ENCODE results near the gene COL16A1.

COL16A1 gene

DNA sequence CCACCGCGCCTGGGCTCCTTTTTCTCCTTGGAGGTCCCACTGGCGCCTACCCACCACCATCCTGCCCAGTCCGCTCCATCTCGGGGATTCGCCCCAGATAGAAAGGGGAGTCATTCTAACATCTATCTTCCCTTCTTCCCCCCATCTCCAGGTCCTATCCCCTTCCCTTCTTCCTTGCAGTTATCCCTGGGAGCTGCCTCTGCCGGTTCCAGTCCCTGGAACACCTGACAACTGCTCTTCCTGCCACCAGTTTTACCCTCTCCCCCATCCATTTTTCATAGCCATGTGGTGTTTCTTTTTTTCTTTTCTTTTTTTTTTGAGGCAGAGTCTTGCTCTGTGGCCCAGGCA lies 12.0 kb upstream of the COL16A1 start:
- ChIA-PET POLR2A (interaction anchor here (0.7 to 7.4 kb wide), 4 partner anchors 9 to 71 kb away, joined by 3 to 101 read pairs (median 4); partner anchors contain the start of genes COL16A1 and PEF1), CTCF (interaction anchor here (0.7 to 8.6 kb wide), 38 partner anchors 9 to 289 kb away, joined by 3 to 117 read pairs (median 6); partner anchors contain the start of genes COL16A1, PEF1 and PTP4A2)
- H3K4me3 ChIP-seq (ENCODE audit: low read depth, low read length), result peak overlapping the region; percentile 21; the same call in 1 of the 2 replicates
- DNase-seq (ENCODE audit: low read depth, low spot score), result no peak
- TF ChIP-seq, protein P1, sequence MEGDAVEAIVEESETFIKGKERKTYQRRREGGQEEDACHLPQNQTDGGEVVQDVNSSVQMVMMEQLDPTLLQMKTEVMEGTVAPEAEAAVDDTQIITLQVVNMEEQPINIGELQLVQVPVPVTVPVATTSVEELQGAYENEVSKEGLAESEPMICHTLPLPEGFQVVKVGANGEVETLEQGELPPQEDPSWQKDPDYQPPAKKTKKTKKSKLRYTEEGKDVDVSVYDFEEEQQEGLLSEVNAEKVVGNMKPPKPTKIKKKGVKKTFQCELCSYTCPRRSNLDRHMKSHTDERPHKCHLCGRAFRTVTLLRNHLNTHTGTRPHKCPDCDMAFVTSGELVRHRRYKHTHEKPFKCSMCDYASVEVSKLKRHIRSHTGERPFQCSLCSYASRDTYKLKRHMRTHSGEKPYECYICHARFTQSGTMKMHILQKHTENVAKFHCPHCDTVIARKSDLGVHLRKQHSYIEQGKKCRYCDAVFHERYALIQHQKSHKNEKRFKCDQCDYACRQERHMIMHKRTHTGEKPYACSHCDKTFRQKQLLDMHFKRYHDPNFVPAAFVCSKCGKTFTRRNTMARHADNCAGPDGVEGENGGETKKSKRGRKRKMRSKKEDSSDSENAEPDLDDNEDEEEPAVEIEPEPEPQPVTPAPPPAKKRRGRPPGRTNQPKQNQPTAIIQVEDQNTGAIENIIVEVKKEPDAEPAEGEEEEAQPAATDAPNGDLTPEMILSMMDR (IDR thresholded peaks at IDR 0.05; ENCODE audit: insufficient read depth, low read length, missing control alignments), result no peak

DNA sequence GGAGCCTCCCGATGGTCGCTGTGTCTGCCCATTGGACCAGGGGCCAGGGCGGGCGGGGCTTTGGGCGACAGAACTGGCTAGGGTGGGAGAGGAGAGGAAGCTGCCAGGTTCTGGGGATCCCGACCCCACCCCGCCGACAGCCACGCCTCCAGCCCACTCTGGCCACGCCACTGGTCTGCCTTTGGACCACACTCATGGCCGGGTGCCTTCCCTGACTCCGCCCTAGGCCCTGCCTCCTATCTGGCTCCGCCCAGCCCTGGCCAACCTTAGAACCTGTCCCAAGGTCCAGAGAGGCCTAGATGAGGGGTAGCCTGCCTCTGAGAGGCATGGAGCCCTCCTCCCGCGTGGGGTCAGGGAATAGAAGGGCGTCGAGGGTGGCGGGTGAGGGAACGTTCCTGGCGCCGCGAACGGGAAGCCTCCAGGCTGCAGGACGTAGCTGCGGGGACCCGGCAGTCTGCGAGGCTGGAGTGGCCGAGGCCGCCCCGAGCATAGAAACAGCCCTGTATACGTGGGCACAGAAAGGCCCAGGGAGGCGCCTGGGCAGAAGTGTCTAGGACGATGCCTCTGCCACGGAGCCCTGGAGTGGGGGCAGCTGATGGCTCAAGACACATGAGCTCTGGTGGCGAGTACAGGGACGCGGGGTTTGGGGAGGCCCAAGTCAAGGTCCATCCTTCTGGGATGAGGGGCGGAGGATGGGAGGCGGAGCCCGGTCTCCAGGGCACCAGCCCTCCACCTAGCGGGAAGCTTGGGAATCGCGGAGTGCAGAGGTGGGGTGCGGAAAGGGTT lies 11.5 kb upstream of the COL16A1 start:
- ChIA-PET CTCF (interaction anchor here (0.5 to 8.6 kb wide), 39 partner anchors 8 to 290 kb away, joined by 3 to 117 read pairs (median 6); partner anchors contain the start of genes COL16A1, PEF1 and PTP4A2), POLR2A (interaction anchor here (0.7 to 7.4 kb wide), 4 partner anchors 10 to 70 kb away, joined by 3 to 101 read pairs (median 4); partner anchors contain the start of genes COL16A1 and PEF1)
- no peak for DNase-seq (ENCODE audit: low read depth, low spot score)
- H3K4me3 ChIP-seq (ENCODE audit: low read depth, low read length), result peak overlapping the region; percentile 45
- TF ChIP-seq, protein P1 (IDR thresholded peaks at IDR 0.05; ENCODE audit: insufficient read depth, low read length, missing control alignments), result peak; percentile 92

DNA sequence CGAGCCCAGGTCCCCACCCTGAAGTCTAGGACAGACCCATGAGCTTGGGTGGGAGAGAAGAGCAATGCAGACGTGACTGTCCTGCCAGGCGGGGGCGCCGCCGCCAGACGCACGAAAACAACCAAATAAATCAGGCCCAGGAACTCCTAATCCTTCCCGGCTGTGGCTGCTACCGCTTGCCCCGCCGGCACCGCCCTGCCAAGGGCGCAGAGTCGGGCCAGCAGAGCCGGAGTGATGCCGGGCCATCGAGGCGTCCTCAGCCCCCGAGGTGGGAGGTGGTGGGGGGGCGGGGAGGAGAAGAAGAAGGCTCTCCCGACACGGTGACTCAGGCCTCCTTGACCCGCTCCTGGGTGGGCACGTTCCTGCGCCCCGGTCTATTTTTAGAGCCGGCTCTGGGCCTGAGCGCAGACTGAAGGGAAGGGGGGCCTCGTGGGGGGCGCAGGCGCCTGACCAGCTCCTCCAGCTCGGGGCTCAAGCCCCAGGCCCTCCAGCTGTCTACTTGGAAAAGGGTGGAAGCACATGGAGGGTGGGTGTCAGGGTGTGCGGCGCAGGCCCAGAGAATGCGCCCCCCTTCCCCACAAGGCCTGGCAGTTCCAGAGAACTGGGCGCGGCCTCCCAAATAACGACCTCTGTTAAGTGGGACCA lies 10.7 kb upstream of the COL16A1 start:
- ChIA-PET CTCF (interaction anchor here (0.7 to 8.6 kb wide), 19 partner anchors 12 to 307 kb away, joined by 3 to 117 read pairs (median 16); partner anchors contain the start of gene COL16A1), POLR2A (interaction anchor here (0.6 to 7.4 kb wide), 3 partner anchors 12 to 68 kb away, joined by 3 to 101 read pairs (median 3); partner anchors contain the start of gene COL16A1)
- DNase-seq (ENCODE audit: low read depth, low spot score), result no peak
- peak overlapping the region; percentile 33 for H3K4me3 ChIP-seq (ENCODE audit: low read depth, low read length)
- TF ChIP-seq, protein P1 (IDR thresholded peaks at IDR 0.05; ENCODE audit: insufficient read depth, low read length, missing control alignments), result peak; percentile 67

DNA sequence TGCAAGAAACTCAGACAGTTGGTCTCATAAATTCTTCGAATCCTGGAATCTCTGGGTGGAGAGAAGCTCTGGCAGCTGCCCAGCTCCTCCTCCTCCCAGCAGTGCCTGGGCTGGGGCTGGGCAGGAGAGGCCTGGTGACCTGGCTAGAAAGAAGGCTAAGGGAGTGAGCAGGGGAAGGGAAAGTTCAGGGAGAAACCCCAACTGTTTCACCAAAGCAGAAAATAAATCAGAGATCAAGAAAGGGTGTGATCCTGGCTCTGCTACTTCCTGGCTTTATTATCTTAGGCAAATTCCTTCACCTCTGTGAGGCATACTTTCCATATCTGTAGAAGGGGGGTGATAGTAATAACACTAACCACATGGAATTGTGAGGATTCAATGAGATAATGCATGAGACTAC lies 8.8 kb upstream of the COL16A1 start:
- ChIA-PET POLR2A (interaction anchor here (1.2 to 7.4 kb wide), 2 partner anchors 10 to 22 kb away, joined by 4 to 101 read pairs; partner anchors contain the start of gene COL16A1), CTCF (interaction anchor here (0.7 to 8.6 kb wide), 12 partner anchors 9 to 144 kb away, joined by 3 to 117 read pairs (median 5); partner anchors contain the start of gene COL16A1)
- no peak overlapping the region for H3K4me3 ChIP-seq (ENCODE audit: low read depth, low read length)
- TF ChIP-seq, protein P1 (IDR thresholded peaks at IDR 0.05; ENCODE audit: insufficient read depth, low read length, missing control alignments), result no peak
- DNase-seq (ENCODE audit: low read depth, low spot score), result peak; percentile 74

DNA sequence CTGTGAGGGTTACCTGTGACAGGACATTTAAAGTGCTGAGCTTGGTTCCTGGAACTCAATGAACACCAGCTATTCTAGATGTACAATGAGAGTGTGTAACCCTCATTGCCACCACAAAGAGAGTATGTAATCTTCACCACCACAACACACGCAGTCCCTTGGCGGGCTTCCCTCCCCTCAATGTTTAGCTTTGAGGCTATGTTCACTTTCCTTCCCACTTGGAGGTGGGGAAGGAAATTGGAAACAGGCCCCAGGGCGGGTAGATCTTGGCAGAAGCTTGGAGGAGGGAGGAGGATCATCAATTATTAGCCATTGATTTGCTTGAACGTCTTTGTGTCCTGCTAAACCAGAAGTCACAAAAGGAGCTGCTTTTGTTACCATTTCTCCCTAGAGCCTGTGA lies 8.3 kb upstream of the COL16A1 start:
- POLR2A ChIA-PET, result interaction anchor here (1.2 to 7.4 kb wide), 2 partner anchors 9 to 22 kb away, joined by 4 to 101 read pairs; partner anchors contain the start of gene COL16A1
- H3K4me3 ChIP-seq (ENCODE audit: low read depth, low read length), result no peak overlapping the region; the same call in 1 of the 2 replicates
- CTCF ChIA-PET, result interaction anchor here (0.7 to 8.6 kb wide), 12 partner anchors 9 to 144 kb away, joined by 3 to 117 read pairs (median 5); partner anchors contain the start of gene COL16A1
- DNase-seq (ENCODE audit: low read depth, low spot score), result no peak
- TF ChIP-seq, protein P1 (IDR thresholded peaks at IDR 0.05; ENCODE audit: insufficient read depth, low read length, missing control alignments), result no peak

Measured in AG04449 (cell line).